SK-N-SH (cell line): Measurements from ENCODE around the gene JMJD8.

Experiments used
- POLR2AphosphoS5 ChIP-seq: IDR thresholded peaks from 2 replicates; pipeline ENCODE4 v1.6.1; 2012; ENCODE audit warnings: low read depth, low read length
- TF ChIP-seq, protein P1 (sequence below): fragments of 200-600 bp; sonication (generic); IDR thresholded peaks from 2 replicates; pipeline ENCODE4 v1.6.1; 2017; ENCODE audit warnings: antibody characterized with exemption, mild to moderate bottlenecking, moderate library complexity

- TF ChIP-seq, protein P1, sequence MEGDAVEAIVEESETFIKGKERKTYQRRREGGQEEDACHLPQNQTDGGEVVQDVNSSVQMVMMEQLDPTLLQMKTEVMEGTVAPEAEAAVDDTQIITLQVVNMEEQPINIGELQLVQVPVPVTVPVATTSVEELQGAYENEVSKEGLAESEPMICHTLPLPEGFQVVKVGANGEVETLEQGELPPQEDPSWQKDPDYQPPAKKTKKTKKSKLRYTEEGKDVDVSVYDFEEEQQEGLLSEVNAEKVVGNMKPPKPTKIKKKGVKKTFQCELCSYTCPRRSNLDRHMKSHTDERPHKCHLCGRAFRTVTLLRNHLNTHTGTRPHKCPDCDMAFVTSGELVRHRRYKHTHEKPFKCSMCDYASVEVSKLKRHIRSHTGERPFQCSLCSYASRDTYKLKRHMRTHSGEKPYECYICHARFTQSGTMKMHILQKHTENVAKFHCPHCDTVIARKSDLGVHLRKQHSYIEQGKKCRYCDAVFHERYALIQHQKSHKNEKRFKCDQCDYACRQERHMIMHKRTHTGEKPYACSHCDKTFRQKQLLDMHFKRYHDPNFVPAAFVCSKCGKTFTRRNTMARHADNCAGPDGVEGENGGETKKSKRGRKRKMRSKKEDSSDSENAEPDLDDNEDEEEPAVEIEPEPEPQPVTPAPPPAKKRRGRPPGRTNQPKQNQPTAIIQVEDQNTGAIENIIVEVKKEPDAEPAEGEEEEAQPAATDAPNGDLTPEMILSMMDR: no peak
- TF ChIP-seq POLR2AphosphoS5: no peak; the same call in 1 of the 2 replicates
These were observed 34.8 kb upstream of the JMJD8 start for GRCh38 chr16:718922-719321.
